ENCODE results near the gene TARBP1. TPM values are rescaled to one million over a fixed set of nuclear protein-coding genes. Genes with fewer than 3 reads are reported as not detected.

TARBP1 gene
- total and polyA plus RNA-seq, 2 of the 13 experiments (the other 11 are each of a cell fraction or from before 2014, with no cell fraction given), result 37.7 to 67.0 TPM

- TF ChIP-seq PRMT3 (CRISPR knock-in tag; IDR thresholded peaks at IDR 0.05; ENCODE audit: borderline replicate concordance, low read depth) (no peak), ZNF124 (CRISPR knock-in tag; IDR thresholded peaks at IDR 0.05) (0 out of 2 replicates have a peak, but pooled peaks have one; percentile 25), SRF (IDR thresholded peaks at IDR 0.05; ENCODE audit: low read depth, low read length) (0 out of 2 replicates have a peak, but pooled peaks have one; percentile 3), ZSCAN20 (CRISPR knock-in tag; IDR thresholded peaks at IDR 0.05; ENCODE audit: borderline replicate concordance) (no peak), SMAD1 (CRISPR knock-in tag; IDR thresholded peaks at IDR 0.05; ENCODE audit: borderline replicate concordance, low read depth) (peak; percentile 79; the same call in 1 of the 2 replicates), BRD4 (CRISPR knock-in tag; IDR thresholded peaks at IDR 0.05) (no peak; the same call in none of the 2 replicates), KDM5A (IDR thresholded peaks at IDR 0.05; ENCODE audit: borderline replicate concordance, low read length) (peak; percentile 97), HNRNPH1 (optimal IDR thresholded peaks at IDR 0.05; ENCODE audit: low read depth, low read length) (no peak), ZNF34 (CRISPR knock-in tag; IDR thresholded peaks at IDR 0.05; ENCODE audit: borderline replicate concordance) (0 out of 2 replicates have a peak, but pooled peaks have one; percentile 74), NKX3-1 (CRISPR knock-in tag; IDR thresholded peaks at IDR 0.05) (0 out of 2 replicates have a peak, but pooled peaks have one; percentile 29), ZBTB39 (CRISPR knock-in tag; IDR thresholded peaks at IDR 0.05) (peak; percentile 18; the same call in 1 of the 2 replicates), ZNF766 (CRISPR knock-in tag; IDR thresholded peaks at IDR 0.05; ENCODE audit: borderline replicate concordance) (peak; percentile 48; the same call in 1 of the 2 replicates), TEF (CRISPR knock-in tag; IDR thresholded peaks at IDR 0.05) (no peak), ZNF567 (CRISPR knock-in tag; IDR thresholded peaks at IDR 0.05; ENCODE audit: borderline replicate concordance) (peak; percentile 73; the same call in 1 of the 2 replicates), SMAD3 (CRISPR knock-in tag; IDR thresholded peaks at IDR 0.05) (no peak), SCMH1 (CRISPR knock-in tag; IDR thresholded peaks at IDR 0.05; ENCODE audit: borderline replicate concordance) (no peak), HDAC1 (CRISPR knock-in tag; IDR thresholded peaks at IDR 0.05) (peak; percentile 94), ZMYM2 (CRISPR knock-in tag; IDR thresholded peaks at IDR 0.05) (peak; percentile 35; the same call in 1 of the 2 replicates), ZNF160 (CRISPR knock-in tag; IDR thresholded peaks at IDR 0.05) (peak; percentile 32; the same call in 1 of the 2 replicates), PHF20 (CRISPR knock-in tag; IDR thresholded peaks at IDR 0.05) (peak; percentile 91; the same call in 1 of the 2 replicates)
- TF ChIP-seq, protein P1, sequence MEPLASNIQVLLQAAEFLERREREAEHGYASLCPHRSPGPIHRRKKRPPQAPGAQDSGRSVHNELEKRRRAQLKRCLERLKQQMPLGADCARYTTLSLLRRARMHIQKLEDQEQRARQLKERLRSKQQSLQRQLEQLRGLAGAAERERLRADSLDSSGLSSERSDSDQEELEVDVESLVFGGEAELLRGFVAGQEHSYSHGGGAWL (CRISPR knock-in tag; IDR thresholded peaks at IDR 0.05), result no peak; the same call in 1 of the 2 replicates
- TF ChIP-seq, protein P2, sequence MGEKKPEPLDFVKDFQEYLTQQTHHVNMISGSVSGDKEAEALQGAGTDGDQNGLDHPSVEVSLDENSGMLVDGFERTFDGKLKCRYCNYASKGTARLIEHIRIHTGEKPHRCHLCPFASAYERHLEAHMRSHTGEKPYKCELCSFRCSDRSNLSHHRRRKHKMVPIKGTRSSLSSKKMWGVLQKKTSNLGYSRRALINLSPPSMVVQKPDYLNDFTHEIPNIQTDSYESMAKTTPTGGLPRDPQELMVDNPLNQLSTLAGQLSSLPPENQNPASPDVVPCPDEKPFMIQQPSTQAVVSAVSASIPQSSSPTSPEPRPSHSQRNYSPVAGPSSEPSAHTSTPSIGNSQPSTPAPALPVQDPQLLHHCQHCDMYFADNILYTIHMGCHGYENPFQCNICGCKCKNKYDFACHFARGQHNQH (CRISPR knock-in tag; IDR thresholded peaks at IDR 0.05), result peak; percentile 90
Measured at GRCh38 chr1:234373064-234373958, 105.7 kb downstream of the TARBP1 start, which contains the start of gene COA6 (continued).
